HCT116 (cell line): Measurements from ENCODE around the gene ANKRD10. TPM values are rescaled to one million over a fixed set of nuclear protein-coding genes. Genes with fewer than 3 reads are reported as not detected.
A peak's percentile ranks its signal among the peaks of the same experiment; 100 is the strongest.
"Not testable (repeated sequence)": the region's sequence is repeated elsewhere in the genome, so short reads cannot be mapped to it uniquely, and the experiment has no call there.

ENCODE experiments used
- ATAC-seq: fragments of 200-7000 bp; cut with Tn5 transposase; 2 replicates; pipeline ENCODE4 v1.9.1; 2020; ENCODE audit warnings: mild to moderate bottlenecking, moderate library complexity
- BruUV-seq: library from RNA; stranded (reverse); fragments of 400-500 nt; replicated peaks from 2 replicates; lab custom pipeline; 2021; lab: Mats Ljungman, UMichigan
- CTCF ChIA-PET: fragments of 300-600 bp; sonication (Branson Sonifier 250); formaldehyde crosslinking; loops from one replicate; lab custom pipeline; 2021; ENCODE audit warnings: antibody characterized with exemption; lab: Charles Lee
- POLR2A ChIA-PET: fragments of 300-600, 350-600 bp; sonication (Branson Sonifier 250); formaldehyde crosslinking; loops from one replicate; lab custom pipeline; 2021; ENCODE audit warnings: antibody characterized with exemption; lab: Charles Lee
- RAD21 ChIA-PET, 2 experiments: fragments of 300-600 bp; sonication (Branson Sonifier 250); formaldehyde crosslinking; loops; one replicate each; lab custom pipeline; 2023; ENCODE audit warnings: low total read pairs in 2 of 2; ENCODE audit not compliant: uncharacterized antibody in 2 of 2, unreplicated experiment in 2 of 2, low non-redundant PET in 1 of 2; lab: Charles Lee
- DNase-seq: peaks from one replicate; pipeline ENCODE4 v3.0.0-alpha.2; 2010; ENCODE audit warnings: low read depth, low spot score
- H2AFZ ChIP-seq: fragments of 200-600 bp; shearing (Covaris generic), sonication (generic); 2 replicates; pipeline ENCODE4 v1.6.1; 2017; ENCODE audit warnings: low read depth, mixed run types, mixed read lengths, antibody characterized with exemption, low read length; ENCODE audit not compliant: poor library complexity, severe bottlenecking
- H3K27ac ChIP-seq: 2 replicates; pipeline ENCODE4 v1.5.1; 2012; ENCODE audit warnings: low read depth, low read length
- H3K27me3 ChIP-seq: fragments of 200-600 bp; sonication (generic); 2 replicates; pipeline ENCODE4 v1.6.1; 2016; ENCODE audit warnings: mixed run types, low read length, mixed read lengths; ENCODE audit not compliant: insufficient read depth
- H3K36me3 ChIP-seq, 2 experiments: fragments of 200-500 bp in 1 of 2; fragments of 200-600 bp in 1 of 2; sonication (Bioruptor generic) in 1 of 2; sonication (generic) in 1 of 2; 2 replicates each; pipeline versions ENCODE4 v1.5.1 to v1.6.1; 2014 to 2016; ENCODE audit warnings: low read length in 2 of 2, inconsistent platforms in 1 of 2, mixed read lengths in 1 of 2, mixed run types in 1 of 2; ENCODE audit not compliant: insufficient read depth in 2 of 2, control insufficient read depth in 1 of 2
- H3K4me1 ChIP-seq, 2 experiments: fragments of 200-600 bp in 1 of 2; sonication (generic) in 1 of 2; 2 replicates each; pipeline versions ENCODE4 v1.5.1 to v1.6.1; 2012 to 2017; ENCODE audit warnings: low read length in 2 of 2, inconsistent platforms in 1 of 2, mild to moderate bottlenecking in 1 of 2, mixed read lengths in 1 of 2, mixed run types in 1 of 2, moderate library complexity in 1 of 2; ENCODE audit not compliant: insufficient read depth in 2 of 2, control insufficient read depth in 1 of 2
- H3K4me2 ChIP-seq: fragments of 200-600 bp; sonication (generic); 2 replicates; pipeline ENCODE4 v1.6.1; 2017; ENCODE audit warnings: mixed run types, low read length, mixed read lengths
- H3K4me3 ChIP-seq, 2 experiments: fragments of 200-600 bp in 1 of 2; sonication (generic) in 1 of 2; replicated peaks in 1 of 2; 2 replicates each; pipeline ENCODE4 v1.5.1; 2011 to 2016; ENCODE audit warnings: low read length in 2 of 2, control low read depth in 1 of 2, low read depth in 1 of 2, mild to moderate bottlenecking in 1 of 2, mixed read lengths in 1 of 2, mixed run types in 1 of 2
- H3K79me2 ChIP-seq: fragments of 200-600 bp; sonication (generic); 2 replicates; pipeline ENCODE4 v1.6.1; 2017; ENCODE audit warnings: mild to moderate bottlenecking, mixed run types, low read length, moderate library complexity, mixed read lengths; ENCODE audit not compliant: insufficient read depth
- H3K9ac ChIP-seq: fragments of 200-600 bp; sonication (generic); 2 replicates; pipeline ENCODE4 v1.6.1; 2016; ENCODE audit warnings: low read length, mixed read lengths
- H3K9me2 ChIP-seq: fragments of 200-600 bp; sonication (generic), shearing (Covaris generic); 2 replicates; pipeline ENCODE4 v1.6.1; 2017; ENCODE audit warnings: mixed run types, mild to moderate bottlenecking, moderate library complexity; ENCODE audit not compliant: insufficient read depth
- H3K9me3 ChIP-seq, 2 experiments: fragments of 200-500 bp in 1 of 2; fragments of 200-600 bp in 1 of 2; sonication (Bioruptor generic) in 1 of 2; sonication (generic) in 1 of 2; 2 replicates each; pipeline ENCODE4 v1.6.1; 2014 to 2017; ENCODE audit warnings: low read length in 2 of 2, mixed read lengths in 2 of 2, inconsistent platforms in 1 of 2, low read depth in 1 of 2, mild to moderate bottlenecking in 1 of 2, mixed run types in 1 of 2, moderate library complexity in 1 of 2; ENCODE audit not compliant: control insufficient read depth in 1 of 2, insufficient read depth in 1 of 2
- H4K20me1 ChIP-seq: fragments of 200-600 bp; sonication (generic), shearing (Covaris generic); 2 replicates; pipeline ENCODE4 v1.6.1; 2017; ENCODE audit warnings: mixed run types, mild to moderate bottlenecking, moderate library complexity; ENCODE audit not compliant: insufficient read depth
- CEBPB ChIP-seq: IDR thresholded peaks from 2 replicates; pipeline ENCODE4 v1.6.1; 2012; ENCODE audit warnings: low read depth
- EGR1 ChIP-seq: IDR thresholded peaks from 2 replicates; pipeline ENCODE4 v1.6.1; 2012; ENCODE audit warnings: low read depth
- EZH2phosphoT487 ChIP-seq: fragments of 200-600 bp; IDR thresholded peaks from 2 replicates; pipeline ENCODE4 v1.6.1; 2018; ENCODE audit warnings: antibody characterized with exemption, borderline replicate concordance
- JUND ChIP-seq: IDR thresholded peaks from 2 replicates; pipeline ENCODE4 v1.6.1; 2012
- POLR2A ChIP-seq: IDR thresholded peaks from 2 replicates; pipeline ENCODE4 v1.7.0; 2011; ENCODE audit warnings: borderline replicate concordance; ENCODE audit not compliant: insufficient read depth, insufficient read length; ENCODE audit errors: extremely low read depth
- POLR2AphosphoS5 ChIP-seq: IDR thresholded peaks from 2 replicates; pipeline ENCODE4 v1.6.1; 2011; ENCODE audit warnings: mild to moderate bottlenecking, low read depth, low read length, moderate library complexity
- SIN3A ChIP-seq: IDR thresholded peaks from 2 replicates; pipeline ENCODE4 v1.6.1; 2012; ENCODE audit warnings: low read depth
- TCF7L2 ChIP-seq: IDR thresholded peaks from 2 replicates; pipeline ENCODE4 v1.7.0; 2011; ENCODE audit warnings: borderline replicate concordance, inconsistent platforms; ENCODE audit not compliant: insufficient read depth, insufficient read length; ENCODE audit errors: extremely low read depth
- intact Hi-C: fragments of 100-400 bp; cut with micrococcal nuclease; formaldehyde crosslinking; loops from 2 replicates; pipeline ENCODE4 v1.10.0; 2022
- total RNA-seq: library from RNA; stranded (reverse); gene quantifications from one replicate; pipeline ENCODE4 v1.2.1, GENCODE V29; 2021; ENCODE audit not compliant: unreplicated experiment

The ANKRD10 gene
- total RNA-seq, 1 experiment from 2014 or later = 173 TPM

- Histone ChIP-seq H4K20me1 (no peaks in the 10 kb centered on the region), H3K36me3 (peaks cover 0 to 7% of the 10 kb centered on the region in 2 experiments; a peak in 1 of 4 replicates), H3K9me3 (peaks cover 0 to 8% of the 10 kb centered on the region in 2 experiments; a peak in 1 of 4 replicates), H3K4me2 (peak overlapping the region; percentile 71), H3K9ac (peak overlapping the region; percentile 74), H3K79me2 (no peaks in the 10 kb centered on the region; the same call in 1 of the 2 replicates), H3K4me3 (no peak overlapping the region), H3K27ac (no peak overlapping the region; the same call in 1 of the 2 replicates), H3K9me2 (no peaks in the 10 kb centered on the region), H3K4me1 (peaks cover 26 to 88% of the 10 kb centered on the region in 2 experiments), H2AFZ (no peak overlapping the region), H3K27me3 (no peaks in the 10 kb centered on the region)
- no peak for DNase-seq
- BruUV-seq = no TSS peak
- no peak for ATAC-seq
- ChIA-PET POLR2A (interaction anchor here (0.8 to 1.0 kb wide), 2 partner anchors 38 to 84 kb away, joined by 3 read pairs; partner anchors contain the start of gene ANKRD10), RAD21 (no interaction called here), CTCF (no interaction called here)
- intact Hi-C loops = no loop called here
- no peak for TF ChIP-seq POLR2AphosphoS5
- TF ChIP-seq EGR1 = no peak
- no peak for TF ChIP-seq POLR2A
- no peak for TF ChIP-seq EZH2phosphoT487
- no peak for TF ChIP-seq TCF7L2
- TF ChIP-seq SIN3A = no peak
- TF ChIP-seq CEBPB = no peak
- TF ChIP-seq JUND = no peak
Measured at GRCh38 chr13:110953416-110953815, 38.5 kb upstream of the ANKRD10 start.

GRCh38 chr13:110952135-110952534 is 37.3 kb upstream of the ANKRD10 start:
- H3K9me3 ChIP-seq, intact Hi-C loops, H3K79me2 ChIP-seq, H3K36me3 ChIP-seq, ATAC-seq, DNase-seq, H3K9me2 ChIP-seq, RAD21 ChIA-PET, H3K4me3 ChIP-seq, H4K20me1 ChIP-seq, POLR2A ChIA-PET, CTCF ChIA-PET, H3K27ac ChIP-seq, H3K27me3 ChIP-seq, H2AFZ ChIP-seq, BruUV-seq: not testable (repeated sequence)
- 0 out of 2 replicates have a peak overlapping the region, but pooled peaks have one; percentile 74 for H3K9ac ChIP-seq
- H3K4me1 ChIP-seq = peaks cover 18 to 84% of the 10 kb centered on the region in 2 experiments
- peak overlapping the region; percentile 23; the same call in 1 of the 2 replicates for H3K4me2 ChIP-seq
